CD14-positive monocyte (primary cell): ENCODE results near the gene FKBP2. TPM values are rescaled to one million over a fixed set of nuclear protein-coding genes. Genes with fewer than 3 reads are reported as not detected.

ENCODE experiments used
- DNase-seq, 3 donors: peaks; one replicate each; pipeline ENCODE4 v3.0.0-alpha.2; 2011 to 2022
- H2AFZ ChIP-seq: 2 replicates; pipeline ENCODE4 v1.6.0; 2012; ENCODE audit warnings: mild to moderate bottlenecking, low read depth, low read length, inconsistent platforms; ENCODE audit not compliant: insufficient read depth, poor library complexity, severe bottlenecking
- H3K27ac ChIP-seq, 2 donors: 1 replicate in 1 of 2; 2 replicates in 1 of 2; pipeline ENCODE4 v1.5.1; 2012 to 2013; ENCODE audit warnings: low read length in 2 of 2, control low read depth in 1 of 2, inconsistent platforms in 1 of 2, low read depth in 1 of 2, mild to moderate bottlenecking in 1 of 2
- H3K27me3 ChIP-seq, 2 donors: one replicate each; pipeline versions ENCODE4 v1.6.0 to v1.6.1; 2011 to 2013; ENCODE audit warnings: low read length in 2 of 2; ENCODE audit not compliant: control insufficient read depth in 2 of 2, insufficient read depth in 2 of 2
- H3K36me3 ChIP-seq, 2 donors: replicated peaks in 1 of 2; 1 replicate in 1 of 2; 2 replicates in 1 of 2; pipeline versions ENCODE4 v1.5.1 to v1.6.1; 2012 to 2013; ENCODE audit warnings: low read length in 2 of 2, control low read depth in 1 of 2, inconsistent platforms in 1 of 2, mild to moderate bottlenecking in 1 of 2; ENCODE audit not compliant: insufficient read depth in 2 of 2, control insufficient read depth in 1 of 2
- H3K4me1 ChIP-seq, 2 donors: 1 replicate in 1 of 2; 2 replicates in 1 of 2; pipeline versions ENCODE4 v1.5.1 to v1.6.1; 2012 to 2013; ENCODE audit warnings: low read length in 2 of 2, control low read depth in 1 of 2, inconsistent platforms in 1 of 2, mild to moderate bottlenecking in 1 of 2, moderate library complexity in 1 of 2; ENCODE audit not compliant: insufficient read depth in 2 of 2, control insufficient read depth in 1 of 2
- H3K4me2 ChIP-seq: replicated peaks from 2 replicates; pipeline ENCODE3; 2012; ENCODE audit warnings: low read length, moderate library complexity, mild to moderate bottlenecking; ENCODE audit not compliant: poor library complexity, severe bottlenecking; ENCODE audit errors: extremely low read depth
- H3K4me3 ChIP-seq, 3 experiments: fragments of 200-600 bp in 1 of 3; sonication (generic) in 1 of 3; replicated peaks in 1 of 3; 1 replicate in 2 of 3; 2 replicates in 1 of 3; pipeline ENCODE4 v1.5.1; 2011 to 2013; ENCODE audit warnings: low read length in 3 of 3, mild to moderate bottlenecking in 3 of 3, control low read depth in 2 of 3, low read depth in 2 of 3, inconsistent platforms in 1 of 3, moderate library complexity in 1 of 3
- H3K79me2 ChIP-seq: 2 replicates; pipeline ENCODE4 v1.6.0; 2012; ENCODE audit warnings: mild to moderate bottlenecking, control low read depth, inconsistent platforms, low read length, moderate library complexity; ENCODE audit not compliant: insufficient read depth
- H3K9ac ChIP-seq: 2 replicates; pipeline ENCODE4 v1.6.0; 2017; ENCODE audit warnings: low read length, mild to moderate bottlenecking; ENCODE audit not compliant: insufficient read depth, poor library complexity, severe bottlenecking
- H3K9me3 ChIP-seq, 2 donors: replicated peaks in 1 of 2; 1 replicate in 1 of 2; 2 replicates in 1 of 2; pipeline versions ENCODE4 v1.5.1 to v1.6.1; 2012 to 2013; ENCODE audit warnings: low read length in 2 of 2, control low read depth in 1 of 2; ENCODE audit not compliant: control insufficient read depth in 1 of 2, insufficient read depth in 1 of 2
- H4K20me1 ChIP-seq: 2 replicates; pipeline ENCODE4 v1.6.0; 2012; ENCODE audit warnings: mild to moderate bottlenecking, low read length, control low read depth, moderate library complexity; ENCODE audit not compliant: insufficient read depth
- H3K27ac Mint-ChIP-seq, 7 donors: one replicate each; pipeline ENCODE4 v1.8.0; 2020; ENCODE audit warnings: mild to moderate bottlenecking in 7 of 7, mixed read lengths in 7 of 7, moderate library complexity in 6 of 7, inconsistent platforms in 2 of 7
- H3K27me3 Mint-ChIP-seq, 3 donors: one replicate each; pipeline ENCODE4 v1.8.0; 2021 to 2022; ENCODE audit warnings: low read depth in 3 of 3, mild to moderate bottlenecking in 3 of 3, mixed read lengths in 3 of 3, moderate library complexity in 3 of 3, inconsistent platforms in 1 of 3
- H3K36me3 Mint-ChIP-seq, 2 donors: one replicate each; pipeline ENCODE4 v1.8.0; 2020; ENCODE audit warnings: mixed read lengths in 2 of 2, inconsistent platforms in 1 of 2, mild to moderate bottlenecking in 1 of 2
- H3K4me1 Mint-ChIP-seq: one replicate; pipeline ENCODE4 v1.8.0; 2020; ENCODE audit warnings: mild to moderate bottlenecking, mixed read lengths
- H3K4me3 Mint-ChIP-seq, 2 donors: one replicate each; pipeline ENCODE4 v1.8.0; 2020; ENCODE audit warnings: mild to moderate bottlenecking in 2 of 2, mixed read lengths in 2 of 2, moderate library complexity in 1 of 2
- H3K9me3 Mint-ChIP-seq, 7 donors: one replicate each; pipeline ENCODE4 v1.8.0; 2020 to 2022; ENCODE audit warnings: mixed read lengths in 7 of 7, mild to moderate bottlenecking in 6 of 7, moderate library complexity in 6 of 7, inconsistent platforms in 2 of 7
- WGBS: methylation state at CpG from one replicate; pipeline ENCODE4 v1.1.5; 2013; ENCODE audit warnings: missing lambda C conversion rate; ENCODE audit not compliant: insufficient coverage; 5-methylcytosine and 5-hydroxymethylcytosine counted together
- intact Hi-C, 2 donors: fragments of 100-400 bp; cut with micrococcal nuclease; formaldehyde crosslinking; loops; one replicate each; pipeline versions ENCODE4 v1.15.0 to v1.15.1; 2023
- polyA plus RNA-seq, 3 donors: library from polyadenylated mRNA; depleted of rRNA in 1 of 3; unstranded in 2 of 3; stranded (reverse) in 1 of 3; fragments of 300-500 nt in 2 of 3; fragments of >200 nt in 1 of 3; fragmentation: Illumina TruSeq in 2 of 3; gene quantifications; 1 replicate in 2 of 3; 2 replicates in 1 of 3; pipeline ENCODE4 v1.2.3, GENCODE V29; 2012 to 2021
- TF ChIP-seq, protein P1 (sequence below): fragments of 200-600 bp; IDR thresholded peaks from one replicate; pipeline ENCODE4 v1.8.0; 2022; ENCODE audit warnings: antibody characterized with exemption, mild to moderate bottlenecking

FKBP2 gene
- polyA plus RNA-seq, 3 donors = 38.9 to 80.7 (median 71.1) TPM

- Mint-ChIP-seq H3K4me3 (no peak overlapping the region), H3K4me1 (peaks cover 19% of the 10 kb centered on the region), H3K36me3 (peaks cover 48 to 68% of the 10 kb centered on the region in 2 donors), H3K9me3 (peaks cover 0 to 3% (median 0%) of the 10 kb centered on the region in 7 donors), H3K27me3 (no peaks in the 10 kb centered on the region), H3K27ac (peak overlapping the region in 1 of 7 donors; percentile 79)
- H3K36me3 ChIP-seq = peaks cover 69 to 72% of the 10 kb centered on the region in 2 donors
- H3K9me3 ChIP-seq = no peaks in the 10 kb centered on the region
- H4K20me1 ChIP-seq = peaks cover 7% of the 10 kb centered on the region
- H3K4me3 ChIP-seq = no peak overlapping the region
- no peak overlapping the region for H3K4me2 ChIP-seq
- DNase-seq = no peak
- TF ChIP-seq, protein P1, sequence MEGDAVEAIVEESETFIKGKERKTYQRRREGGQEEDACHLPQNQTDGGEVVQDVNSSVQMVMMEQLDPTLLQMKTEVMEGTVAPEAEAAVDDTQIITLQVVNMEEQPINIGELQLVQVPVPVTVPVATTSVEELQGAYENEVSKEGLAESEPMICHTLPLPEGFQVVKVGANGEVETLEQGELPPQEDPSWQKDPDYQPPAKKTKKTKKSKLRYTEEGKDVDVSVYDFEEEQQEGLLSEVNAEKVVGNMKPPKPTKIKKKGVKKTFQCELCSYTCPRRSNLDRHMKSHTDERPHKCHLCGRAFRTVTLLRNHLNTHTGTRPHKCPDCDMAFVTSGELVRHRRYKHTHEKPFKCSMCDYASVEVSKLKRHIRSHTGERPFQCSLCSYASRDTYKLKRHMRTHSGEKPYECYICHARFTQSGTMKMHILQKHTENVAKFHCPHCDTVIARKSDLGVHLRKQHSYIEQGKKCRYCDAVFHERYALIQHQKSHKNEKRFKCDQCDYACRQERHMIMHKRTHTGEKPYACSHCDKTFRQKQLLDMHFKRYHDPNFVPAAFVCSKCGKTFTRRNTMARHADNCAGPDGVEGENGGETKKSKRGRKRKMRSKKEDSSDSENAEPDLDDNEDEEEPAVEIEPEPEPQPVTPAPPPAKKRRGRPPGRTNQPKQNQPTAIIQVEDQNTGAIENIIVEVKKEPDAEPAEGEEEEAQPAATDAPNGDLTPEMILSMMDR = no peak
- no peak overlapping the region for H2AFZ ChIP-seq
- H3K27me3 ChIP-seq = no peaks in the 10 kb centered on the region
- H3K79me2 ChIP-seq = no peaks in the 10 kb centered on the region
- peaks cover 21 to 24% of the 10 kb centered on the region in 2 donors for H3K4me1 ChIP-seq
- H3K9ac ChIP-seq = no peak overlapping the region
- intact Hi-C loops = no loop called here
- 100% methylated on average over 5 of the region's 10 CpGs for WGBS
- no peak overlapping the region for H3K27ac ChIP-seq
Observed at GRCh38 chr11:64264371-64264852, 23.5 kb downstream of the FKBP2 start.

DNA sequence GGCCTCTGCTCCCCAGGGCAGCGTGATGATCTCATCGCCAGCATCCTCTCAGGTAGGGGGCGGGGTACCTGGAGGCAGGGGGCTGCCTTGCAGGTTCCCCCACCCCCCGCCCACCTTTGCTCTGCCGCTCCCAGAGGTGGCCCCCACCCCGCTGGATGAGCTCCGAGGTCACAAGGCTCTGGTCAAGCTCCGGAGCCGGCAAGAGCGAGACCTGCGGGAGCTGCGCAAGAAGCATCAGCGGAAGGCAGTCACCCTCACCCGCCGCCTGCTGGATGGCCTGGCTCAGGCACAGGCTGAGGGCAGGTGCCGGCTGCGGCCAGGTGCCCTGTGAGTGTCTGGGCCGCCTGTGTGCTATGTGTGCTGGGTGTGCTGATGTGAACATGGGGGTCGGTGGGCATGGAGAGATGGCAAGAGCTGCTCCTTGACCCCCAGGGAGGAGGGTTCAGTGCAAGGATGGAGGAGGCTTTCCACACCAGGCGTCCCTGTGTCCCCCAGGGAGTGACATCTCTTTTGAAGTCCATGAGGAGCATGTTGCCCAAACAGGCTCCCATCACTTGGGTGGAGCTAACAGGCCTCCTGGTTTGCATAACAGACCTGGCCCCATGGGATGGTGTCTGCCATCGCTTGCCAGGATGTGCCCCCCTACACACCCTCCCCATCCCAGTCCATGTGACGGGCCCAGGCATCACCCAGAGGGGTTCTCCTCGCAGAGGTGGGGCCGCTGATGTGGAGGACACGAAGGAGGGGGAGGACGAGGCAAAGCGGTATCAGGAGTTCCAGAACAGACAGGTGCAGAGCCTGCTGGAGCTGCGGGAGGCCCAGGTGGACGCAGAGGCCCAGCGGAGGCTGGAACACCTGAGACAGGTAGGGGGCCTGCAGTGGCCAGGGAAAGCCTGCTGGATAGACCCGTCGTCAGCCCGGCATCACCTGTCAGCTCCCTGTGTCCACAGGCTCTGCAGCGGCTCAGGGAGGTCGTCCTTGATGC is 24.6 kb downstream of the FKBP2 start:
- WGBS = 94% methylated on average over 26 of the region's 35 CpGs
- H3K9me3 Mint-ChIP-seq = no peaks in the 10 kb centered on the region
- peaks cover 22% of the 10 kb centered on the region for H3K4me1 Mint-ChIP-seq

More for the DNA sequence above, 24.6 kb downstream of the FKBP2 start:
- no peaks in the 10 kb centered on the region for H3K27me3 ChIP-seq
- H3K79me2 ChIP-seq = no peaks in the 10 kb centered on the region
- no peak overlapping the region for H3K4me3 Mint-ChIP-seq
- H3K36me3 Mint-ChIP-seq = peaks cover 39 to 58% of the 10 kb centered on the region in 2 donors
- H3K4me2 ChIP-seq = no peak overlapping the region
- peak overlapping the region in 1 of 7 donors; percentile 71 for H3K27ac Mint-ChIP-seq
- H3K4me3 ChIP-seq = no peak overlapping the region
- H2AFZ ChIP-seq = no peak overlapping the region
- peaks cover 59 to 62% of the 10 kb centered on the region in 2 donors for H3K36me3 ChIP-seq
- no peak for DNase-seq
- H4K20me1 ChIP-seq = no peaks in the 10 kb centered on the region
- intact Hi-C loops = loop anchor here in 1 of 2 donors (5.0 kb wide), 1 partner anchor 37 kb away; the partner anchor contains the start of gene CATSPERZ
- H3K9ac ChIP-seq = no peak overlapping the region
- H3K9me3 ChIP-seq = no peaks in the 10 kb centered on the region
- no peak overlapping the region for H3K27ac ChIP-seq
- H3K4me1 ChIP-seq = peaks cover 21 to 24% of the 10 kb centered on the region in 2 donors
- TF ChIP-seq, protein P1 = no peak
- no peaks in the 10 kb centered on the region for H3K27me3 Mint-ChIP-seq
